Measurements from ENCODE around the gene PSMG2.

Gene PSMG2

GRCh38 chr18:12742453-12742852 is 39.6 kb downstream of the PSMG2 start:
- Histone ChIP-seq H2AK5ac (ENCODE audit: low read length) (no peak overlapping the region), H4K8ac (ENCODE audit: low read depth, low read length) (no peak overlapping the region), H3K79me1 (ENCODE audit: low read length) (no peaks in the 10 kb centered on the region), H3K36me3 (ENCODE audit: control insufficient read depth in 1 of 2, insufficient read depth in 2 of 2, low read length in 2 of 2) (no peaks in the 10 kb centered on the region), H3K27me3 (ENCODE audit: insufficient read depth, low read length) (no peaks in the 10 kb centered on the region), H3K4me1 (ENCODE audit: control insufficient read depth in 1 of 2, insufficient read depth in 2 of 2, low read length in 2 of 2) (no peaks in the 10 kb centered on the region), H4K91ac (ENCODE audit: low read depth, low read length) (no peak overlapping the region), H2BK5ac (ENCODE audit: low read depth, low read length, poor library complexity) (no peak overlapping the region), H3K4me3 (ENCODE audit: low read depth, low read length) (no peak overlapping the region), H3K18ac (ENCODE audit: low read length) (no peak overlapping the region), H3K4me2 (ENCODE audit: low read length) (no peak overlapping the region), H2BK12ac (ENCODE audit: low read length) (no peak overlapping the region), H3K9me3 (ENCODE audit: insufficient read depth, low read depth, low read length) (no peaks in the 10 kb centered on the region), H3K4ac (ENCODE audit: low read depth, low read length) (no peak overlapping the region), H2AFZ (ENCODE audit: insufficient read depth, low read length, poor library complexity) (no peak overlapping the region), H4K12ac (ENCODE audit: low read depth, low read length) (no peak overlapping the region), H3K9ac (ENCODE audit: low read length) (no peak overlapping the region), H3K23ac (ENCODE audit: low read length) (no peak overlapping the region), H3K27ac (ENCODE audit: low read depth, low read length) (no peak overlapping the region), H2BK120ac (ENCODE audit: insufficient read depth, low read length, poor library complexity) (no peak overlapping the region), H3K14ac (ENCODE audit: low read length) (no peak overlapping the region), H3K79me2 (ENCODE audit: control insufficient read depth, insufficient read depth, low read length, poor library complexity) (no peaks in the 10 kb centered on the region)
- peak in 1 of 2 donors; percentile 6 for DNase-seq
- no CpG with 5 or more reads among the region's 5 CpGs for WGBS (ENCODE audit: extremely low coverage, insufficient coverage, insufficient read length)

GRCh38 chr18:12744103-12744502 is 41.3 kb downstream of the PSMG2 start:
- no peak overlapping the region for H4K8ac ChIP-seq (ENCODE audit: low read depth, low read length)
- no peak overlapping the region for H3K23ac ChIP-seq (ENCODE audit: low read length)
- no peak overlapping the region for H3K27ac ChIP-seq (ENCODE audit: low read depth, low read length)
- H2BK5ac ChIP-seq (ENCODE audit: low read depth, low read length, poor library complexity): no peak overlapping the region
- H2BK12ac ChIP-seq (ENCODE audit: low read length): no peak overlapping the region
- DNase-seq: peak in 1 of 2 donors; percentile 58
- H3K4me3 ChIP-seq (ENCODE audit: low read depth, low read length): no peak overlapping the region
- no peak overlapping the region for H3K4me2 ChIP-seq (ENCODE audit: low read length)
- H3K4ac ChIP-seq (ENCODE audit: low read depth, low read length): no peak overlapping the region
- no CpG with 5 or more reads among the region's 2 CpGs for WGBS (ENCODE audit: extremely low coverage, insufficient coverage, insufficient read length)
- H3K27me3 ChIP-seq (ENCODE audit: insufficient read depth, low read length): no peaks in the 10 kb centered on the region
- H3K79me2 ChIP-seq (ENCODE audit: control insufficient read depth, insufficient read depth, low read length, poor library complexity): no peaks in the 10 kb centered on the region
- H3K14ac ChIP-seq (ENCODE audit: low read length): no peak overlapping the region
- no peak overlapping the region for H4K91ac ChIP-seq (ENCODE audit: low read depth, low read length)
- peaks cover under 1% of the 10 kb centered on the region for H3K9me3 ChIP-seq (ENCODE audit: insufficient read depth, low read depth, low read length)
- H3K36me3 ChIP-seq (ENCODE audit: control insufficient read depth in 1 of 2, insufficient read depth in 2 of 2, low read length in 2 of 2): no peaks in the 10 kb centered on the region
- H3K18ac ChIP-seq (ENCODE audit: low read length): no peak overlapping the region
- H2AFZ ChIP-seq (ENCODE audit: insufficient read depth, low read length, poor library complexity): no peak overlapping the region
- no peak overlapping the region for H4K12ac ChIP-seq (ENCODE audit: low read depth, low read length)
- H3K79me1 ChIP-seq (ENCODE audit: low read length): no peaks in the 10 kb centered on the region
- H3K9ac ChIP-seq (ENCODE audit: low read length): no peak overlapping the region
- no peak overlapping the region for H2AK5ac ChIP-seq (ENCODE audit: low read length)
- no peaks in the 10 kb centered on the region for H3K4me1 ChIP-seq (ENCODE audit: control insufficient read depth in 1 of 2, insufficient read depth in 2 of 2, low read length in 2 of 2)
- no peak overlapping the region for H2BK120ac ChIP-seq (ENCODE audit: insufficient read depth, low read length, poor library complexity)

- no peaks in the 10 kb centered on the region for H3K4me1 ChIP-seq (ENCODE audit: control insufficient read depth in 1 of 2, insufficient read depth in 2 of 2, low read length in 2 of 2)
- no peak overlapping the region for H3K4me3 ChIP-seq (ENCODE audit: low read depth, low read length)
- H3K9me3 ChIP-seq (ENCODE audit: insufficient read depth, low read depth, low read length): peaks cover 2% of the 10 kb centered on the region
- no peak overlapping the region for H4K8ac ChIP-seq (ENCODE audit: low read depth, low read length)
- no peaks in the 10 kb centered on the region for H3K36me3 ChIP-seq (ENCODE audit: control insufficient read depth in 1 of 2, insufficient read depth in 2 of 2, low read length in 2 of 2)
- H4K91ac ChIP-seq (ENCODE audit: low read depth, low read length): no peak overlapping the region
- H2AFZ ChIP-seq (ENCODE audit: insufficient read depth, low read length, poor library complexity): no peak overlapping the region
- no peak overlapping the region for H3K4ac ChIP-seq (ENCODE audit: low read depth, low read length)
- no peaks in the 10 kb centered on the region for H3K79me1 ChIP-seq (ENCODE audit: low read length)
- DNase-seq: no peak
- H3K27ac ChIP-seq (ENCODE audit: low read depth, low read length): no peak overlapping the region
- no peak overlapping the region for H3K18ac ChIP-seq (ENCODE audit: low read length)
- WGBS (ENCODE audit: extremely low coverage, insufficient coverage, insufficient read length): no CpG with 5 or more reads among the region's 7 CpGs
- no peak overlapping the region for H3K9ac ChIP-seq (ENCODE audit: low read length)
- H4K12ac ChIP-seq (ENCODE audit: low read depth, low read length): no peak overlapping the region
- no peak overlapping the region for H2BK120ac ChIP-seq (ENCODE audit: insufficient read depth, low read length, poor library complexity)
- H3K14ac ChIP-seq (ENCODE audit: low read length): no peak overlapping the region
- H2BK5ac ChIP-seq (ENCODE audit: low read depth, low read length, poor library complexity): no peak overlapping the region
- no peak overlapping the region for H2AK5ac ChIP-seq (ENCODE audit: low read length)
- H2BK12ac ChIP-seq (ENCODE audit: low read length): no peak overlapping the region
- no peaks in the 10 kb centered on the region for H3K27me3 ChIP-seq (ENCODE audit: insufficient read depth, low read length)
- H3K23ac ChIP-seq (ENCODE audit: low read length): no peak overlapping the region
- no peaks in the 10 kb centered on the region for H3K79me2 ChIP-seq (ENCODE audit: control insufficient read depth, insufficient read depth, low read length, poor library complexity)
- H3K4me2 ChIP-seq (ENCODE audit: low read length): no peak overlapping the region
These were observed 42.4 kb downstream of the PSMG2 start for GRCh38 chr18:12745095-12745795.

GRCh38 chr18:12747530-12748315 is 44.9 kb downstream of the PSMG2 start:
- Histone ChIP-seq H4K12ac (ENCODE audit: low read depth, low read length) (no peak overlapping the region), H2BK12ac (ENCODE audit: low read length) (no peak overlapping the region), H3K23ac (ENCODE audit: low read length) (no peak overlapping the region), H3K4me2 (ENCODE audit: low read length) (no peak overlapping the region), H3K79me1 (ENCODE audit: low read length) (no peaks in the 10 kb centered on the region), H3K4ac (ENCODE audit: low read depth, low read length) (no peak overlapping the region), H2BK120ac (ENCODE audit: insufficient read depth, low read length, poor library complexity) (no peak overlapping the region), H2AK5ac (ENCODE audit: low read length) (no peak overlapping the region), H2BK5ac (ENCODE audit: low read depth, low read length, poor library complexity) (no peak overlapping the region), H3K18ac (ENCODE audit: low read length) (no peak overlapping the region), H3K9ac (ENCODE audit: low read length) (no peak overlapping the region), H4K8ac (ENCODE audit: low read depth, low read length) (no peak overlapping the region), H3K4me1 (ENCODE audit: control insufficient read depth in 1 of 2, insufficient read depth in 2 of 2, low read length in 2 of 2) (peaks cover 0 to 2% of the 10 kb centered on the region in 2 experiments), H3K4me3 (ENCODE audit: low read depth, low read length) (no peak overlapping the region), H4K91ac (ENCODE audit: low read depth, low read length) (no peak overlapping the region), H3K14ac (ENCODE audit: low read length) (no peak overlapping the region), H3K79me2 (ENCODE audit: control insufficient read depth, insufficient read depth, low read length, poor library complexity) (no peaks in the 10 kb centered on the region), H2AFZ (ENCODE audit: insufficient read depth, low read length, poor library complexity) (no peak overlapping the region), H3K9me3 (ENCODE audit: insufficient read depth, low read depth, low read length) (peaks cover 4% of the 10 kb centered on the region), H3K27me3 (ENCODE audit: insufficient read depth, low read length) (no peaks in the 10 kb centered on the region), H3K36me3 (ENCODE audit: control insufficient read depth in 1 of 2, insufficient read depth in 2 of 2, low read length in 2 of 2) (no peaks in the 10 kb centered on the region), H3K27ac (ENCODE audit: low read depth, low read length) (no peak overlapping the region)
- WGBS (ENCODE audit: extremely low coverage, insufficient coverage, insufficient read length): no CpG with 5 or more reads among the region's 8 CpGs
- no peak for DNase-seq

All from trophoblast cell (in vitro differentiated cells and primary cell).